Neural crest cell (in vitro differentiated cells): ENCODE measurements around the gene YIPF2. TPM values are rescaled to one million over a fixed set of nuclear protein-coding genes. Genes with fewer than 3 reads are reported as not detected.

Source experiments
- DNase-seq: peaks from one replicate; pipeline ENCODE4 v3.0.0; 2021; ENCODE audit warnings: low read depth, mixed read lengths, low spot score
- H3K27ac Mint-ChIP-seq: one replicate; pipeline ENCODE4 v1.8.0; 2021; ENCODE audit warnings: mild to moderate bottlenecking, mixed read lengths; ENCODE audit not compliant: unreplicated experiment
- H3K27me3 Mint-ChIP-seq: 2 replicates; pipeline ENCODE4 v1.8.0; 2021; ENCODE audit warnings: low read depth, mild to moderate bottlenecking, mixed read lengths
- H3K36me3 Mint-ChIP-seq: 2 replicates; pipeline ENCODE4 v1.8.0; 2021; ENCODE audit warnings: low read depth, mild to moderate bottlenecking, mixed read lengths
- H3K4me1 Mint-ChIP-seq: 2 replicates; pipeline ENCODE4 v1.8.0; 2021; ENCODE audit warnings: mixed read lengths
- H3K4me3 Mint-ChIP-seq: one replicate; pipeline ENCODE4 v1.8.0; 2021; ENCODE audit warnings: mild to moderate bottlenecking, mixed read lengths
- H3K9me3 Mint-ChIP-seq: 2 replicates; pipeline ENCODE4 v1.8.0; 2021; ENCODE audit warnings: mixed read lengths
- long read RNA-seq: library from polyadenylated mRNA; unstranded; transcript quantifications from one replicate; pipeline ENCODE4 v2.0.0, GENCODE V29; 2020
- total RNA-seq: library from RNA; stranded (reverse); gene quantifications from 2 replicates; pipeline ENCODE4 v1.2.1, GENCODE V29; 2021
- TF ChIP-seq, protein P1 (sequence below): fragments of 200-600 bp; sonication (generic); conservative IDR thresholded peaks from 2 replicates; pipeline ENCODE4 v1.5.0; 2021; ENCODE audit warnings: antibody characterized with exemption, mild to moderate bottlenecking

The YIPF2 gene
- total RNA-seq = 19.8 and 22.0 TPM in 2 replicates
- long read RNA-seq, partial matches to known transcripts = 0 of 1 reads
- long read RNA-seq, other reads (novel, unspliced or antisense) = 1 of 1 reads

DNA sequence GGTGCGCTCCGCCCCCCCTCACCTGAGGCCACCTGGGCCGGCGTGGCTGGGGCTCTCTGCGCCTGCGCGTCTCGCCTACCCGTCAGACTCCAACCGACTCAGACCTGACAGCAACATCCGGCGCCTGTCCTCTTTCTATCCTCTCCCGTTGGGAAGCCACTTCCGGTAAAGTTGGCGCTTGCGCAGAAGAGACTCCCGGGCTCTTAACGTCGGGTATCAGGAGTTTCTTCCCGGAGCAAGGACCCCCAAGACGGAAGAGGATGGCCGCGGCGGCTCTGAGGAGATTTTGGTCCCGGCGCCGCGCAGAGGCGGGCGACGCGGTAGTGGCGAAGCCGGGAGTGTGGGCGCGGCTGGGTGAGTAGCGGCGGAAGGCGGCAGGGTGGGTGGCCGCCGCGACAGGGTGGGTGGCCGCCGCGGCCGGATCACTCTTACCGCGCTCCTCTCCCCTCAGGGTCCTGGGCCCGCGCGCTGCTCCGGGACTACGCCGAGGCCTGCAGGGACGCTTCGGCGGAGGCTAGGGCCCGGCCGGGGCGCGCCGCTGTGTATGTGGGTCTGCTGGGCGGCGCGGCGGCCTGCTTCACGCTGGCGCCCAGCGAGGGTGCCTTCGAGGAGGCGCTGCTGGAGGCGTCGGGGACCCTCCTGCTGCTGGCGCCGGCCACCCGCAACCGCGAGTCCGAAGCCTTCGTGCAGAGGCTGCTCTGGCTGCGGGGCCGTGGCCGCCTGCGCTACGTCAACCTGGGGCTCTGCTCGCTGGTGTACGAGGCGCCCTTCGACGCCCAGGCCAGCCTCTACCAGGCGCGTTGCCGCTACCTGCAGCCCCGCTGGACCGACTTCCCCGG is at the start of gene YIPF2, which contains the start of gene TIMM29:
Gene YIPF2 (minus strand): TSS at position 77 of the 839 bp plus-strand sequence. CDS start 229 bp downstream, outside the sequence.
Gene TIMM29 (plus strand): TSS at position 249 of the 839 bp plus-strand sequence. CDS start 12 bp downstream, at position 261.
- H3K4me3 Mint-ChIP-seq = peak within 1 kb of the TSS; percentile 99
- H3K9me3 Mint-ChIP-seq = no peaks in the 10 kb centered on the region
- peak; percentile 91 for DNase-seq
- TF ChIP-seq, protein P1, sequence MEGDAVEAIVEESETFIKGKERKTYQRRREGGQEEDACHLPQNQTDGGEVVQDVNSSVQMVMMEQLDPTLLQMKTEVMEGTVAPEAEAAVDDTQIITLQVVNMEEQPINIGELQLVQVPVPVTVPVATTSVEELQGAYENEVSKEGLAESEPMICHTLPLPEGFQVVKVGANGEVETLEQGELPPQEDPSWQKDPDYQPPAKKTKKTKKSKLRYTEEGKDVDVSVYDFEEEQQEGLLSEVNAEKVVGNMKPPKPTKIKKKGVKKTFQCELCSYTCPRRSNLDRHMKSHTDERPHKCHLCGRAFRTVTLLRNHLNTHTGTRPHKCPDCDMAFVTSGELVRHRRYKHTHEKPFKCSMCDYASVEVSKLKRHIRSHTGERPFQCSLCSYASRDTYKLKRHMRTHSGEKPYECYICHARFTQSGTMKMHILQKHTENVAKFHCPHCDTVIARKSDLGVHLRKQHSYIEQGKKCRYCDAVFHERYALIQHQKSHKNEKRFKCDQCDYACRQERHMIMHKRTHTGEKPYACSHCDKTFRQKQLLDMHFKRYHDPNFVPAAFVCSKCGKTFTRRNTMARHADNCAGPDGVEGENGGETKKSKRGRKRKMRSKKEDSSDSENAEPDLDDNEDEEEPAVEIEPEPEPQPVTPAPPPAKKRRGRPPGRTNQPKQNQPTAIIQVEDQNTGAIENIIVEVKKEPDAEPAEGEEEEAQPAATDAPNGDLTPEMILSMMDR = no peak
- peak within 1 kb of the TSS; percentile 69 for H3K27ac Mint-ChIP-seq
- peaks cover 5% of the 10 kb centered on the region for H3K27me3 Mint-ChIP-seq
- no peaks in the 10 kb centered on the region for H3K36me3 Mint-ChIP-seq
- H3K4me1 Mint-ChIP-seq = peaks cover 16% of the 10 kb centered on the region

GRCh38 chr19:10977742-10978092 is 49.3 kb upstream of the YIPF2 start:
- H3K4me3 Mint-ChIP-seq = no peak overlapping the region
- peak overlapping the region; percentile 40 for H3K27ac Mint-ChIP-seq
- TF ChIP-seq, protein P1 = no peak
- H3K4me1 Mint-ChIP-seq = peaks cover 32% of the 10 kb centered on the region
- H3K9me3 Mint-ChIP-seq = no peaks in the 10 kb centered on the region
- H3K36me3 Mint-ChIP-seq = peaks cover 2% of the 10 kb centered on the region
- no peak for DNase-seq
- no peaks in the 10 kb centered on the region for H3K27me3 Mint-ChIP-seq

DNA sequence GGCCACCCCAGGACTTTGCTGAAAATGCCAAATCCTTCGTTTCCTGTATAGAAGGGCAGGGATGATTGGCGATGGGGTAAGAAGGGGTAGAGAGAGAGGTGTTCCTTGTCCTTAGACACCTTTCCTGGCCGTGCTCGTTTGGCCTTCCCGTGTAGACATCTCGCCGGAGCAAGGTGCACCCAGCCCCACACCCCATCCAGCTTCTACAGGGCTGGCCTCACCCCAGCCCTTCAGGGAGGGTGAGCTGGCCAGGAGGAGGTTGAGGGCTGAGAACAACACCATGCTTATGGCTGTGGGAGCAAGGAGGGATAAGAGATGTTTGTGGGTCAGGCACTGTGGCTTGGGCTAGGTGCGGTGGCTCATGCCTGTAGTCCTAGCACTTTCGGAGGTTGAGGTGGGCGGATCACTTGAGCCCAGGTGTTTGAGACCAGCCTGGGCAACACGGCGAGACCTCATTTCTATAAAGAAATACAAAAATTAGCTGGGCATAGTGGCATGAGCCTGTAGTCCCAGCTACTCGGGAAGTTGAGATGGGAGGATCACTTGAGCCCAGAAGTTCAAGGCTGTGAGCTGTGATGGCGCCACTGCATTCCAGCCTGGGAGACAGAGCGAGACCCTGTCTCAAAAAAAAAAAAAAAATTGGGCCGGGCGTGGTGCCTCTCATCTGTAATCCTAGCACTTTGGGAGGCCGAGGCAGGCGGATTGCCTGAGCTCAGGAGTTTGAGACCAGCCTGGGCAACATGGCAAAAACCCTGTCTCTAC is 47.9 kb upstream of the YIPF2 start:
- no peak overlapping the region for H3K4me3 Mint-ChIP-seq
- H3K27me3 Mint-ChIP-seq = no peaks in the 10 kb centered on the region
- no peak overlapping the region for H3K27ac Mint-ChIP-seq
- no peak for DNase-seq
- H3K36me3 Mint-ChIP-seq = peaks cover 2% of the 10 kb centered on the region
- TF ChIP-seq, protein P1 = no peak
- H3K9me3 Mint-ChIP-seq = no peaks in the 10 kb centered on the region
- H3K4me1 Mint-ChIP-seq = peaks cover 32% of the 10 kb centered on the region

GRCh38 chr19:10975374-10976130 is 47.1 kb upstream of the YIPF2 start:
- Mint-ChIP-seq H3K27me3 (no peaks in the 10 kb centered on the region), H3K4me3 (no peak overlapping the region), H3K4me1 (peaks cover 37% of the 10 kb centered on the region), H3K36me3 (peaks cover 2% of the 10 kb centered on the region), H3K27ac (no peak overlapping the region), H3K9me3 (no peaks in the 10 kb centered on the region)
- TF ChIP-seq, protein P1 = no peak
- DNase-seq = no peak

GRCh38 chr19:10971107-10971726 is 42.8 kb upstream of the YIPF2 start:
- Mint-ChIP-seq H3K27me3 (no peaks in the 10 kb centered on the region), H3K36me3 (no peaks in the 10 kb centered on the region), H3K4me3 (no peak overlapping the region), H3K27ac (no peak overlapping the region), H3K9me3 (no peaks in the 10 kb centered on the region), H3K4me1 (peaks cover 51% of the 10 kb centered on the region)
- DNase-seq = no peak
- TF ChIP-seq, protein P1 = no peak
